ENCODE measurements around the gene GATA2.

Gene GATA2

GRCh38 chr3:128473180-128473519, 19.9 kb downstream of the GATA2 start:
- no peak for DNase-seq (ENCODE audit: low read depth)

DNA sequence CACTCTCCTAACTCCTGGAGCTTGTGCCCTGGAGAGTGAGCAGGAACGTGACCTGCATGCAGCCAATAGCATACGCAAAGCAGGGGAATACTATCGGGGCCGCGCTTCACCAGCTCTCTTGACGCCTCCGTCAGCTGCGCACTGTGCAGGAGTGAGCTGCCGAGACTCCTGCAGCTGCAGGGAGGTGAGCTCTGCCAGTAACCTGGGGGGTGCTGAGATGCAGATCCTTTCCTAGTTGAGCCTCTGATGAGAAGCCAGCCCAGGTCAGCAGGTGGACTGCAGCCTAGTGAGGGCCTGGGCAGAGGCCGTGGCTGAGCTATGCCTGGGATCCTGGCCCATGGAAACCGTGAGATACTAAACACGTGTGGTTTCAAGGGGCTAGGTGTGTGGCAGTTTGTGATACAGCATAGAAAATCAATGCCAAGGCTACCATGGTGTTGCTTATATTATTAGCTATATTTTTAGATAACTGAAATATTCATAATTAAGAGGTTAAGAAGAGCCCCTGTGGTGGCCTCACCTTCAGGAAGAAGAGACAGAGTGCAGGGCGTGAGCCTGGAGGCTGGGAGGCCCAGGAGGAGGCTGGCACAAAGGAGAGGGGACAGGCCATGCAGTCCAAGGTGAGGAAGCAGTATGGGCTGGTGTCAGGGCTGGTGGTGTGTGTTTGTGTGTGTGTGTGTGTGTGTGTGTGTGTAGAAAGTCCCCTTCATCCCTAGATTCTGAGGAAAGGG, 20.4 kb downstream of the GATA2 start:
- DNase-seq (ENCODE audit: low read depth): no peak

DNA sequence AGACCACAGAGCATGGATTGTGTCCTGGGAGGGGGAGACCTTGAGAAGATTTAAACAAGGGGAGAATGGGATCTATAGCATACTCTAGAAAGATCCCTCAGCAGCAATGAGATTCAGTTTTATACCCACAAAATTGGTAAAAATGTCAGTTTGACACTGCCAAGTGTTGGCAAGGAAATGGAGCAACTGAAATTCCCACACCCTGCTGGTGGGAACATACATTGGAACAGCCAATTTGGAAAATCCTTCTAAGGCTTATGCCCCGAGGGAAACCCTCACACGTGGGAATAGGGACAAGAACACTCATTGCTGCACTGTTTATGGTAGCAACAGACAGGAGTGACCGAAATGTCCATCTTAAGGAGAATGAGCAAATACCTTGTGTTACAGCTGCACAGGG, 21.3 kb downstream of the GATA2 start:
- no peak for DNase-seq (ENCODE audit: low read depth)

DNA sequence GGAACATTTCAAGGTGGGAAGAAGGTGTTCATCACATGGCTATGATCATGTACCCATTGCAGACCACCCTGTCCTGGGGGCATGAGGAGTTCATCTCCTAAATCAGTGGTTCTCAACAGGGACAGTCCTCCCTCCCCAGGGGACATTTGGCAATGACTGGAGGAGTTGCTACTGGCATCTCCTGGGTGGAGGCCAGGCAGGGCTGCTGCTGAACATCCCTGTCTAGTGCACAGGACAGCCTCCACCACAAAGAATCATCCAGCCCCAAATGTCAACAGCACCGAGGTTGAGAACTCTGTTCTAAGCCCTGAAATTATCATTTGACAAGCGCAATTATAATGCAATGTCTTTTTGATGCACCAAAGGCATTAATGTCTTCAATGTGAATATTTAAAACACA, 21.9 kb downstream of the GATA2 start:
- DNase-seq (ENCODE audit: low read depth): no peak

- DNase-seq (ENCODE audit: low read depth): no peak
Observed at GRCh38 chr3:128470134-128470899, 22.7 kb downstream of the GATA2 start.

GRCh38 chr3:128469556-128469955, 23.4 kb downstream of the GATA2 start:
- no peak for DNase-seq (ENCODE audit: low read depth)

GRCh38 chr3:128468791-128469527, 24.0 kb downstream of the GATA2 start:
- DNase-seq (ENCODE audit: low read depth): no peak

- no peak for DNase-seq (ENCODE audit: low read depth)
Observed at GRCh38 chr3:128468285-128468790, 24.7 kb downstream of the GATA2 start.

- no peak for DNase-seq (ENCODE audit: low read depth)
Observed at GRCh38 chr3:128466840-128467541, 26.0 kb downstream of the GATA2 start, which contains the start of gene DNAJB8. DNAJB8 (minus strand) TSS chr3:128466890; CDS start chr3:128463245, 3,645 bp downstream.

- DNase-seq (ENCODE audit: low read depth): no peak
Observed at GRCh38 chr3:128464702-128465101, 28.3 kb downstream of the GATA2 start.

- DNase-seq (ENCODE audit: low read depth): no peak
Observed at GRCh38 chr3:128464188-128464587, 28.8 kb downstream of the GATA2 start.

DNA sequence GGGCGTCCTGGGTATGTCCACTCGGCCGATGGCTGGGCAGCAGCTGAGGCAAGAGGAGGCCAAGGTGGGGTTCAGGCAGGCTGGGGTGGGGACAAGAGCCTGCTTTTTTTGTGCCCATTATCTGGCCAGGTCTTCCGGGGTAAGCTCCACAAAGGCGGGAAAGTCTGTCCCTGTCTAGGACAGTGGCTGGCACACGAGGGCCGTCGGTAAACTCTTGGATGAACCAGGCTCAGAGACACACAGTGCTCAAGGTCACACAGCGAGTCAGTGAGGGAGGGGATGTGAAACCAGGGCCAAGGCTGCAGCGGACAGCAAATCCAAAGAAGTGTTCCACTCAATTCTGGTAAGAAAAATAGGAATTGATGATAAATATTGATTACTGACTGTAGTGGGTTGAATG, 29.2 kb downstream of the GATA2 start:
- DNase-seq (ENCODE audit: low read depth): no peak

DNA sequence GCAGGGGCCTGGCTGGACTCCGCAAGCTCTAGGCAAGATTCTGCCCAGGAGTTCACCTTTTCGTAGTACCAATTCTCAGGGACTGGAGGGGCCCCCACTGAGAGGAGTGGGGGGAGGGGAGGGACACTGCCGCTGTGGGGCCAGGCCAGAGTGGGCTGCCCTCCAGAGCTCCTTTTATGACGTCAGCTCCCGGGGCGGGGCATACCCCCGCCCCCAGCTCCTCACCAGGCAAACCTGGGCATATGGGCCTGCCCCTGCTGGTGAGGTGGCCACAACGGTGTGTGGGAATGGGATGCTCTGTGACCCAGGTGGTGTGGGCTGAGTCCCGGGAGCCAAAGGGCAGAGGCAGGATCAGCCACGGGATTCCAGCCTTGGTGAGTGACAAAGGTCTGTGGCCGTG, 29.6 kb downstream of the GATA2 start:
- DNase-seq (ENCODE audit: low read depth): no peak

- DNase-seq (ENCODE audit: low read depth): no peak
Observed at GRCh38 chr3:128462931-128463330, 30.1 kb downstream of the GATA2 start.

DNA sequence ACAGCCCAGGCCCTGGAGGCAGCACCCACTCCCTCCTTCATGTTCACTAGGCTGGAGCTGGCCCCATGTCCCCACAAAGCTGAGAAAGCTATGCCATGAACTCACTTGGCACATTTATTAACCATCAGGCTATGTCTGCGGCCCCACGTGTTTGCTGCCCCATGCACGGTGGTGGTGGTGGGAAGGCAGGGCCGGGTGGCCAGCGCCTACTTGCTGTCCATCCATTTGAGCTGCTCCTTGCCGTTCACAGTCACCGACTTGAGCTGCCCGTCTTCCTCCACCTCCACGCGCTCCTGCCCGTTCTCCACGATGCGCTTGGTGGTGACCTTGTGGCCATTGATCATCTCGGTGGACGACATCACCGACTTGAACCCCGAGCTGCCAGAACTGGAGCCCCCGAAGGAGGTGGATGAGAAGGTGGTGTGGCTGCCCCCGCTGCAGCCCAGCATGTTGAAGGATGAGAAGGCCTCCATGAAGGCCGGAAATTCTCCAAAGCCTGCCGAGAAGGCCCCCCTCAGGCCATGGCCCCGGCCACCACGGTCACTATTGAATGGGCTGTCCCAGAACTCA, 30.6 kb downstream of the GATA2 start:
- no peak for DNase-seq (ENCODE audit: low read depth)

DNA sequence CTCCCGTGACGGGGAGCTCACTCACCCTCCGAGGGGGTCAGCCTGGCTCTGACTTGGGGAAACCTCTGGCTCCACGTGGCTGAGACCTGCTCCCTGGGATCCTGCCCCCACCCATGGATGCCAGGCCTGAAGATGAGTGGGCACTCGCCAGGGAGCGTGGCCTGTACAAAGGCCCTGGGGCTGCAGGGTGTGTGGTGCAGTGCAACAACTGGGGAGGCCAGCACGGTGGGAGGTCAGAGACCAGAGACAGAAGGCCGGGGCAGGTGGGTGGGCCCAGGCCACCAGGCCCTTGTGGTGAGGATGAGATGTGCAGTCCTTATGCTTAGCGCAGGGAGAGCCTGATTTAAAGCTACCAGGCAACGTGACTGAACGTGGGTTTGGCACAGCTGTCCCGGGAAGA, 31.3 kb downstream of the GATA2 start:
- no peak for DNase-seq (ENCODE audit: low read depth)

DNA sequence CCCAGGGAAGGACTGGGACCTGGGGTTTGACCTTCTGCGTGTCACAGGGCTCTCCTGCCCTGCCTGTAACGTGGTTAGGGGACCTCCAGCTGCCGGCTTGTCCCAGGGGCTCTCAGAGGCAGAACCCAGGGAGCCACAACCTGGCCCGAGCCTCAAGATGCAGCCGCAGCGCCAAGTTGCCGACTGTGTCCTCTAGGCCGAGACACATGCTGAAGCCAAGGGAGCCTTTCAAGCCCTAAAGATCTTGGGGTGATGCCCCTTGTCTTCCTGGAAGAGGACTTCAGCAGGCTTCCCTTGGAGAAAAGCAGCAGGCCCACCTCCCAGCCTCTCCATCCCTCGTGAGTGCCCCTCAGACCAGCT, 33.6 kb downstream of the GATA2 start:
- DNase-seq (ENCODE audit: low read depth): no peak

GRCh38 chr3:128458746-128459460, 34.1 kb downstream of the GATA2 start:
- no peak for DNase-seq (ENCODE audit: low read depth)

- DNase-seq (ENCODE audit: low read depth): no peak
Observed at GRCh38 chr3:128457937-128458336, 35.1 kb downstream of the GATA2 start.

DNA sequence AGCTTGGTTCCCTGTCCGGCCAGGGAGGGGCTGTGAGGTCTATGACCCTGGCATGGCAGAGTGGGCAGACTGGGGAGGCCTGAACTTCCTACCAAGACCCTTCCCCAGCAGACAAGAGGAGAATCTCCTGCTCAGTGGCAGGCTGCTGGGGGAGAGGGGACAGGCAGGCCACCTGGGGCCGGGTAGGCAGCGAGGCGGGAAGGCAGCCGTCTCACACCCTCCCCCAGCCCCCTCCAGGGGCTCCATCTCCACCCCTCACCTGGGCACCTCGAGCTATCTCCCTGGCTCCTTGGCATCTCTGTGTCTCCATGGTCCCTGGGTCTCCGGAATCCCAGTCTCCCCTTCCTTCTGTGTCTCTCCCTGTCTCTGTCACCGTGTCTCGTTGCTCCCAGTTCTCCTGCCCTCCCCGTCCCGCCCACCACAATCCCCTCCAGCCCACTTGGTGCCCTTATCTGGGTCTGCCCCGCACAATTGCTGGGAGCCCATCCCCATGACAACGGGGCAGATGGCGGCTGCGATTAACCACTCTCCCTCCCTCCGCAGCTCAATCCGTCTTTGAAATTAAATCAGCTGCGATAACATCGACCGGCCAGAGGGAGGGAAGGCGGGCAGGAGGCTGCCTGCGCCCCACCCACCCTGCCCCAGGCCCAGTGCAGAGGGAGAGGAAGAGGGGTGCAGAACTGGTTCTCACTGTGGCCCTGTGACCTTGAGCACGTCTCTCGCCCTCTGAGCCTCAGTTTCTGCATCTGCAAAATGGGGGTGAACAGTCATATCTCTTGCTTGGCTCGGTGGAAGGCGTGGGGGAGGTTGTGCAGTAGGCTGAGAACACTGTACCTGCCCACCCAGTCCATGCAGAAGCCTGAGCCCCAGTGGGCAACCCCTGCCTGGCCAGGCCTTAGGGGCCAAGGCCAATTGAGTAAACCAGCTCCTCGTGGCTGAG, 36.0 kb downstream of the GATA2 start:
- no peak for DNase-seq (ENCODE audit: low read depth)
